ENCODE data around the gene FERMT3.

FERMT3 gene

GRCh38 chr11:64222651-64223000, 16.1 kb downstream of the FERMT3 start:
- DNase-seq = no peak

GRCh38 chr11:64223001-64223651, 16.6 kb downstream of the FERMT3 start:
- no peak for DNase-seq

- no peak for DNase-seq
These were observed 17.8 kb downstream of the FERMT3 start for GRCh38 chr11:64224151-64224890.

DNA sequence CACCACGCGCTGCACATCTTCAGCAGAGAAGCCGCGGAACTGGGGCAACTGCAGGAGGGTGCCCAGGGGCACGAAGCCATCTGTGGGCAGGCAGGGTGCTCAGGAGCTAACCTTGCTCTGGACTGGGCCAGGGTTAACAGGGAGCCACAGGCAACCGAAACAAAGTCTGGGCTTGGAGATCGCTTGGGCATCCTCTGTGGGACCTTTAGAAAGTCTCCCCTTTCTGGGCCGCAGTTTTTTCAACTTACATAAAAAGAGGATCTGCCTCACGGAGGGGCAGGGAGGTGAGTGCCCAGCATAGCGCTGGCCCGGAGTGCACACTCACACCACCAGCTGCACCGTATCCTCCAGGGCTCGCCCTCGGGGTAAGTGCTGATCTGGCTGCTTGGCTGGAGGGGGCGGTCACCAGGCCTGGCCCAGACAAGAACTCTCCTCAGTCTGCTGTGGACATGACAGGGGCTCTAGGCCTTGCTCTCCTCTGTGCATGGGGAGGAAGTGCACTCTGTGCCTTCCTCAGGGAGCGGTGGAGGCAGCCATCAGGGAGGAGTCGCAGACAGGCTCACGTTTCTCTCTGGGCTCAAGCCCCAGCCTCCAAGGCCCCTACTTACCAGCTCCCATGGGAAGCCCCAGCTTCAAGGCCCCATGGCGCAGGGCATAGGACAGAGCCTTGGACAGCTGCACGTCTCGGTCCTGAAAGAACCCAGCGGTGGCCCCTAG, 18.5 kb downstream of the FERMT3 start:
- no peak for DNase-seq

GRCh38 chr11:64225608-64226506, 19.3 kb downstream of the FERMT3 start, which contains the start of the genes NUDT22 and TRPT1:
NUDT22 (plus strand) TSS chr11:64226274; CDS start chr11:64226653, 379 bp downstream.
TRPT1 (minus strand) TSS chr11:64226186; CDS start chr11:64225860, 326 bp downstream.
- peak; percentile 28 for DNase-seq

- DNase-seq = no peak
These were observed 20.1 kb downstream of the FERMT3 start for GRCh38 chr11:64226507-64227051.

DNA sequence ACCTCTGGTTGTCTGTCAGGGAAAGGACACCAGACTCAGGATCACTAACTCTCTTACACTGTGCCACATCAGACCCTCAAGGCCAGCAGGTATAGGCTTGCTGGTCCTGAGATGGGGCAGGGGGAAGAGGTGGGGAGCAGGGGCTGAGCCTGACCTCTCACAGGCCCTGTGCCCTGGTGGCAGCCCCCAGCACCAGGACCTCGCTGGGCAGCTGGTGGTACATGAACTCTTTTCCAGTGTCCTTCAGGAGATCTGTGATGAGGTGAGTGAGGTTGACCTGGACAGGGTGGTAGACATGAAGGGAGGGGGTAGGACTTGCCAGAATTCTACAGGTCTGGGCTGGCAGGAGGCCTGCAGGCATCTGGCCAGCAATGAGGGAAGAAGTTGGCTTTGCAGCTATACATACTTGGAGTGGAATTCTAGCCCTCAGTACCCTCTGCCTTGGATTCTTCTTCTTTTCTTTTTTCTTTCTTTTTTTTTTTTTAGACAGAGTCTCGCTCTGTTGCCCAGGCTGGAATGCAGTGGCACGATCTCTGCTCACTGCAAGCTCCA, 21.0 kb downstream of the FERMT3 start:
- no peak for DNase-seq

DNA sequence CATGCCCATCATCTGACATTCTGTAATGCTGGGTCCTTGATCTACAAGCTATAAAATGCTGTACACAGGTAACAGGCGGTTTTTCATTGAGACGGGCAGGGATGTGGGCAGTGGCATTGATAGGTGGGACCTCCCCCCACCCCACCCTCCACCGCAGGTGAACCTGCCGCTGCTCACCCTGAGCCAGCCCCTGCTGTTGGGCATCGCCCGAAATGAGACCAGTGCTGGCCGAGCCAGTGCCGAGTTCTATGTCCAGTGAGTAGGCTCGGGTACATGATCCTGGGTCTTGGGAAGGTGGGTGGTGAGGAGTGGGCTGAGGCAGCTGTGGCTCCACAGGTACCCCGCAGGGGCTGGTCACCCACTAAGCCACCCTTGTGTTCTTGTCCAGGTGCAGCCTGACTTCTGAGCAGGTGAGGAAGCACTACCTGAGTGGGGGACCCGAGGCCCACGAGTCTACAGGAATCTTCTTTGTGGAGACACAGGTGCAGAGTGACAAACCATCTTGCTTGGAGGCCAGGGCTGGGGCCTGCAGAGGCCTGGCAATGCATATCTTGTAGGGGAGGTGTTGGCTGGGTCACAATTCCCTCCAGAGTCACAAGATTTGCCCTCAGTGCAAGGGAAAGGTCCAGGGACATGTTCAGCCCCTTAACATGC, 22.7 kb downstream of the FERMT3 start:
- no peak for DNase-seq

GRCh38 chr11:64229744-64230170, 23.2 kb downstream of the FERMT3 start:
- no peak for DNase-seq

- DNase-seq = peak; percentile 71
These were observed 23.9 kb downstream of the FERMT3 start, which contains the start of gene DNAJC4 for GRCh38 chr11:64230171-64230984. DNAJC4 (plus strand) TSS chr11:64230548; CDS start chr11:64230855, 307 bp downstream.

DNA sequence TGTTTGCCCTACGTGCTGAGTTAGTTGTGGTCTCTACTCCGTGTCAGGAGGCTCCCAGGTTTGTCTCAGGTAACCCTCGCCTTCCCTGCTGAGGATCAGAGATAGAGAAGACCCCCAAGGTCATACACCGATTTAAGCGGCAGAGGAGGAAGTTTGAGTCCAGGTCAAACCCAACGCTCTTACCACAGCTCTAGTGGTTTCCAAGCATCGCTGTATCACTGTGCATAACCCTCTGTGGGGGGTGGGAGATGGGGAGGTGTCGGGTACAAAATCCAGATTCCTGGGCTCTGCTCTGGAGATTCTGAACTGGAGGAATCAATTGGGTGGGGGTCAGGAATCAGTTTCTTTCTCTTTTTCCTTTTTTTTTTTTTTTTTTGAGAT, 24.5 kb downstream of the FERMT3 start:
- DNase-seq = no peak

- DNase-seq = no peak
These were observed 25.0 kb downstream of the FERMT3 start for GRCh38 chr11:64231546-64231945.

DNA sequence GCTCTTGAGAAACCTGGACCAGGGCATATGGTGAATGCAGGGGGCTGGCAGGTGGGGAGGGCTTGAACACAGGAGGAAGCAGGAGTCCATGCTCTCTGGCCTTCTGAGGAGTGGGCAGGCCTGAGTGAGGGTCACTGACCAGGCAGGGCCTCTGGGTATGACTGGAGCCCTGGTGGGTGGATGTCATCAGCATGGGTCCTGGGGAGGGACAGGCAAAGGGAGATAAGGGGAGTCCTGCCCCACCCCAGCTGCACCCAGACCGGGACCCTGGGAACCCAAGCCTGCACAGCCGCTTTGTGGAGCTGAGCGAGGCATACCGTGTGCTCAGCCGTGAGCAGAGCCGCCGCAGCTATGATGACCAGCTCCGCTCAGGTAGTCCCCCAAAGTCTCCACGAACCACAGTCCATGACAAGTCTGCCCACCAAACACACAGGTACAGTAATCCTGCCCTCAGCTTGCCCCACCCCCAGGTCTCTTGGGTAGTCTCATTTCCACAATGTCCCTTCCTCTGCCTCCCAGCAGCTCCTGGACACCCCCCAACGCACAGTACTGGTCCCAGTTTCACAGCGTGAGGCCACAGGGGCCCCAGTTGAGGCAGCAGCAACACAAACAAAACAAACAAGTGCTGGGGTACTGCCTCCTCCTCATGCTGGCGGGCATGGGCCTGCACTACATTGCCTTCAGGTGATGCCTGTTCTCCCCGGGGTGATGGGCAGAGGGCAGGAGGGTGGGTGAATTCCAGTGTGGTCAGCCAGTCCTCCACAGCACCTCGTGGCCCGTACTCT, 25.9 kb downstream of the FERMT3 start:
- no peak for DNase-seq

- DNase-seq = no peak
These were observed 26.4 kb downstream of the FERMT3 start for GRCh38 chr11:64232967-64233315.

GRCh38 chr11:64233913-64234586, 27.5 kb downstream of the FERMT3 start, which contains the start of gene VEGFB:
VEGFB (plus strand) TSS chr11:64234584; CDS start chr11:64234834, 250 bp downstream.
- no peak for DNase-seq

GRCh38 chr11:64234647-64235379, 28.3 kb downstream of the FERMT3 start:
- no peak for DNase-seq

DNA sequence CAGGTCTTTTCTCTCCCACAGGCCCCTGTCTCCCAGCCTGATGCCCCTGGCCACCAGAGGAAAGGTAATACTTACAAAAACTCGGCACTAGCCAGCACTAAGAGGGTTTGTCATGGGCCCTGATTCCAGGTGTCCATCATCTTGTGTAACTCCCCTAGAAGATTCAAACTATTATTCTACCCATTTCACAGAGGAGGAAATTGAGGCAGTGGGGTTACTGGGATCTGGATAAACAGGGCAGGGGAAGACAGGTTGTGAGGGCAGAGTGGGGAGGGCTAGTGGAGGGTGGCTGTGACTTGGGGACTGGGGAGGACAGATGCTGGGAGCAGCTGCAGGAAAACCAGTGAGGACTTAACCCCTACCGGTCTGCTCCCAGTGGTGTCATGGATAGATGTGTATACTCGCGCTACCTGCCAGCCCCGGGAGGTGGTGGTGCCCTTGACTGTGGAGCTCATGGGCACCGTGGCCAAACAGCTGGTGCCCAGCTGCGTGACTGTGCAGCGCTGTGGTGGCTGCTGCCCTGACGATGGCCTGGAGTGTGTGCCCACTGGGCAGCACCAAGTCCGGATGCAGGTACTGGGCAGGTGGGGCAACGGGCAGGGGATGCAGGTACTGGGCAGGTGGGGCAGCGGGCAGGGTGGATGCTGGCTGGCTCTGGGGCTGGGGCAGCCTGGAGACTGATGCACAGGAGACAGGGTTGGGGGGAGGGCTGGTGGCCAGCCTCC, 29.1 kb downstream of the FERMT3 start:
- DNase-seq = no peak
